Measurements from ENCODE around the gene XIAP.
A peak's percentile ranks its signal among the peaks of the same experiment; 100 is the strongest.
"Not testable (repeated sequence)": the region's sequence is repeated elsewhere in the genome, so short reads cannot be mapped to it uniquely, and the experiment has no call there.

Gene XIAP

DNA sequence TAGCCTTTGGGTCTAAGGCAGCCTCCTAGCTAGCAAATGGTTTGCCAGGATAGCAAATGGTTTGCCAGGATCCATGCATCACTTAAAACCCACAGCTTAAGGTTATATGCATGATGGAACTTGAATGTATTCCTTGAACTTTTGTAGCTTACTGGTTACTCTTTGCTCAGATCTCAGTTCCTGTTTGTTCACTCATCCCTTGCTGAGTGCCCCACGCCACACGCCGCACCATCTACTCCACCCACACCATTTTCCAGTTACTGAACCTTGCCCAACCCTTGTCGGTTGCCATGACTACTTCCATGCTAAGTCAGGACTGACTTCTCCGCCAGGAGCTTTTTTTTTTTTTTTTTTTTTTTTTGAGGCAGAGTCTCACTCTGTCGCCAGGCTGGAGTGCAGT lies 29.5 kb upstream of the XIAP start:
- TF ChIP-seq CTCF (IDR thresholded peaks at IDR 0.05; ENCODE audit: insufficient read depth, low read length, missing control alignments), result no peak
- ChIA-PET POLR2A (no interaction called here), CTCF (interaction anchor here (1.7 kb wide), 1 partner anchor 10 kb away, joined by 7 read pairs; no protein-coding TSS in a partner anchor)
- H3K4me3 ChIP-seq (ENCODE audit: low read depth, low read length), result no peak overlapping the region
- DNase-seq (ENCODE audit: low read depth, low spot score), result no peak

GRCh38 chrX:123833387-123833786 lies 26.5 kb upstream of the XIAP start:
- ChIA-PET POLR2A (interaction anchor here (0.5 to 1.0 kb wide), 2 partner anchors 78 to 143 kb away, joined by 3 to 5 read pairs; no protein-coding TSS in a partner anchor), CTCF (interaction anchor here (0.6 to 3.3 kb wide), 28 partner anchors 10 to 373 kb away, joined by 3 to 29 read pairs (median 4); no protein-coding TSS in a partner anchor)
- peak; percentile 56 for TF ChIP-seq CTCF (IDR thresholded peaks at IDR 0.05; ENCODE audit: insufficient read depth, low read length, missing control alignments)
- H3K4me3 ChIP-seq (ENCODE audit: low read depth, low read length), result no peak overlapping the region
- no peak for DNase-seq (ENCODE audit: low read depth, low spot score)

DNA sequence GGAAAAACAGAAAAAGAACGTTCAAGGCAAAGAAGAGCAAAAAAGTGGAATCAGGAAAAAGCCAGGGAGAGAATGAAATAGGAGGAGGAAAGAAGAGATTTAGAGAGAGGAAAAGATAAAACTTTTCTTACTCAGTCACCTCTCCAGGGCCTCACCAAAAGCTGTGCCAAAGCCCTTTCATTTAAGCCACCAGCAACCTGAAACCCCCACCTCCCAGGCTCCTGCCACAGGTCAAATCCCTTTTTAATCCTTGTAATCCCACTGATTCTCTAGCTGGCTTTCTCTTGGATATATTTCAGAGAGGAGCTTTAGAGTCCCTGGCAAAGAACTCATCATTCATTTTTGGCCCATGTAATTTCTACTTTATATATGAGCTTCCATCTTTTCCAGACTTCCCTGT lies 25.7 kb upstream of the XIAP start:
- no peak for DNase-seq (ENCODE audit: low read depth, low spot score)
- no peak for TF ChIP-seq CTCF (IDR thresholded peaks at IDR 0.05; ENCODE audit: insufficient read depth, low read length, missing control alignments)
- H3K4me3 ChIP-seq (ENCODE audit: low read depth, low read length), result no peak overlapping the region
- ChIA-PET CTCF (interaction anchor here (0.7 to 3.3 kb wide), 19 partner anchors 11 to 376 kb away, joined by 3 to 29 read pairs (median 5); no protein-coding TSS in a partner anchor), POLR2A (no interaction called here)

DNA sequence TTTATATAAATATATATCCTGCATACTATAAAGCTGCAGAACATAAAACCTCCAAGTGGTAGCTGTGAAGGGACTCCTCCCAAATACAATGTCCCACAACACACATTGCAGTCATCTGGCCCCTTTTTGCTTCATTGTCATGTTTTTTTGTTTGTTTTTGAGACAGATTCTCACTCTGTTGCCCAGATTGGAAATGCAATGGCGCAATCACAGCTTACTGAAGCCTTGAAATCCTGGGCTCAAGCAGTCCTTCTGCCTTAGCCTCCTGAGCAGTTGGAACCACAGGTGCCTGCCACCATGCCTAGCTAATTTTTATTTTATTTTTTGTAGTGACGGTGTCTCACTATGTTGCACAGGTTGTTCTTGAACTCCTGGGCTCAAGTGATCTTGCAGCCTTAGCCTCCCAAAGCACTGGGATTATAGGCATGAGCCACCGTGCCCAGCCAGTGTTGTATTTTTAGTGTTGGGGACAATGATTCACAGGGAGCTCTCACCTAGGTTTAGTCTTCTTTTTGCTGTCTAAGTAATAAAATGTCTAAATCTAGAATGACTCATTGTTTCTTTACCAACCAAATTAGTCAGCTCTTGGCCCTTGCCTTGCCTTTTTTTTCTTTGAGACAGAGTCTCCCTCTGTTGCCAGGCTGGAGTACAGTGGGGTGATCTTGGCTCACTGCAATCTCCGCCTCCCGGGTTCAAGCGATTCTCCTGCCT lies 24.0 kb upstream of the XIAP start:
- DNase-seq (ENCODE audit: low read depth, low spot score), result no peak
- no peak overlapping the region for H3K4me3 ChIP-seq (ENCODE audit: low read depth, low read length)
- ChIA-PET POLR2A (no interaction called here), CTCF (interaction anchor here (0.7 to 3.3 kb wide), 3 partner anchors 48 to 182 kb away, joined by 3 to 11 read pairs (median 8); no protein-coding TSS in a partner anchor)
- no peak for TF ChIP-seq CTCF (IDR thresholded peaks at IDR 0.05; ENCODE audit: insufficient read depth, low read length, missing control alignments)

DNA sequence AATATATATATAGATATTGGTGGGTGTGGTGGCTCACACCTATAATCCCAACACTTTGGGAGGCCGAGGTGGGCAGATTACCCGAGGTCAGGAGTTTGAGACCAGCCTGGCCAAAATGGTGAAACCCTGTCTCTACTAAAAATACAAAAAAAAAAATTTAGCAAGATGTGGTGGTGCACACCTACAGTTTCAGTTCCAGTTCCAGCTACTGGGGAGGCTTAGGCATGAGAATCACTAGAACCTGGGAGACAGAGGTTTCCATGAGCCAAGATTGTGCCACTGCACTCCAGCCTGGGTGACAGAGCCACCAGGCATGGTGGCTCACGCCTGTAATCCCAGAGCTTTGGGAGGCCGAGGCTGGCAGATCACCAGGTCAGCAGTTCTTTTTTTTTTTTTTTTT lies 14.7 kb upstream of the XIAP start:
- H3K4me3 ChIP-seq (ENCODE audit: low read depth, low read length); POLR2A ChIA-PET; CTCF ChIA-PET; DNase-seq (ENCODE audit: low read depth, low spot score): not testable (repeated sequence)

GRCh38 chrX:123846577-123847038 lies 13.2 kb upstream of the XIAP start:
- ChIA-PET POLR2A (no interaction called here), CTCF (interaction anchor here (0.6 kb wide), 1 partner anchor 12 kb away, joined by 3 read pairs; no protein-coding TSS in a partner anchor)
- DNase-seq (ENCODE audit: low read depth, low spot score), result no peak

More at GRCh38 chrX:123846577-123847038, 13.2 kb upstream of the XIAP start:
- TF ChIP-seq CTCF (IDR thresholded peaks at IDR 0.05; ENCODE audit: insufficient read depth, low read length, missing control alignments), result no peak
- no peak overlapping the region for H3K4me3 ChIP-seq (ENCODE audit: low read depth, low read length)
